ENCODE results near the gene NUP210L. TPM values are rescaled to one million over a fixed set of nuclear protein-coding genes. Genes with fewer than 3 reads are reported as not detected.
"Not testable (repeated sequence)": the region's sequence is repeated elsewhere in the genome, so short reads cannot be mapped to it uniquely, and the experiment has no call there.

NUP210L gene
- total RNA-seq, 4 donors from 2014 or later = 0.07 to 0.24 (median 0.10) TPM; not detected in 1

DNA sequence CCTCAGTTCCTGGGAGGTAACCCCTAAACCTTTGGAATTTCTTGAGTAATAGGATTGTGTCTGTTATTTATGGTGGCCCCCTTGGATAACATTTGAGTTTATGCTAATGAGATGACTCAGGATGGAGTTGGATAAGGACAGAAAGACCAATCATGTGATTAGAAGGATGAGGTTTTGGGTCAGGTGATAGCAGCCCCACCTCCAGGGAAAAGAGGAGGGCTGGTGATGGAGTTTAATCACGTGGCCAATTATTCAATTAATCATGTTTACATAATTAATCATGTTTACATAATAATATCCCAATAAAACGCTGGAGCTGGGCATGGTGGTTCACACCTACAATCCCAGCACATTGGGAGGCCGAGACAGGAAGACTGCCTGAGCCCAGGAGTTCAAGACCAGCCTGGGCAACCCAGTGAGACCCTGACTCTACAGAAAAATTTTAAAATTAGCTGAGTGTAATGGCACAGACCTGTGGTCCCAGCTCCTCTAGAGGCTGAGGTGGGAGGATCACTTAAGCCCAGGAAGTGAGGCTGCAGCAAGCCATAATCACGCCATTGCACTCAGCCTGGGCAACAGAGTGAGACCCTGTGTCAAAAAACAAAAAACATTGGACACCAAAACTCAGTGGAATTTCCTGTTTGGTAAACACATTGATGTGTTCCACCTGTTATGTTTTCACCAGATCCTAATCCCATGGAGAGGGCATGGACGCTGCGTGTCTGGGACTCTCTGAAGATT, 73.3 kb downstream of the NUP210L start:
- Histone ChIP-seq H3K4me1 (no peaks in the 10 kb centered on the region), H3K27ac (no peak overlapping the region), H3K4me3 (no peak overlapping the region), H3K27me3 (no peaks in the 10 kb centered on the region), H3K36me3 (no peaks in the 10 kb centered on the region), H3K9me3 (no peaks in the 10 kb centered on the region)
- intact Hi-C loops (cut with DNase I; ENCODE audit: low total_unique reads) = no loop called here
- no peak for DNase-seq
- ATAC-seq = no peak
- in situ Hi-C loops (cut with MboI; ENCODE audit: low sequenced_read_pairs in 4 of 4) = no loop called here
- no peak for TF ChIP-seq POLR2A (IDR thresholded peaks at IDR 0.05)
- TF ChIP-seq, protein P1, sequence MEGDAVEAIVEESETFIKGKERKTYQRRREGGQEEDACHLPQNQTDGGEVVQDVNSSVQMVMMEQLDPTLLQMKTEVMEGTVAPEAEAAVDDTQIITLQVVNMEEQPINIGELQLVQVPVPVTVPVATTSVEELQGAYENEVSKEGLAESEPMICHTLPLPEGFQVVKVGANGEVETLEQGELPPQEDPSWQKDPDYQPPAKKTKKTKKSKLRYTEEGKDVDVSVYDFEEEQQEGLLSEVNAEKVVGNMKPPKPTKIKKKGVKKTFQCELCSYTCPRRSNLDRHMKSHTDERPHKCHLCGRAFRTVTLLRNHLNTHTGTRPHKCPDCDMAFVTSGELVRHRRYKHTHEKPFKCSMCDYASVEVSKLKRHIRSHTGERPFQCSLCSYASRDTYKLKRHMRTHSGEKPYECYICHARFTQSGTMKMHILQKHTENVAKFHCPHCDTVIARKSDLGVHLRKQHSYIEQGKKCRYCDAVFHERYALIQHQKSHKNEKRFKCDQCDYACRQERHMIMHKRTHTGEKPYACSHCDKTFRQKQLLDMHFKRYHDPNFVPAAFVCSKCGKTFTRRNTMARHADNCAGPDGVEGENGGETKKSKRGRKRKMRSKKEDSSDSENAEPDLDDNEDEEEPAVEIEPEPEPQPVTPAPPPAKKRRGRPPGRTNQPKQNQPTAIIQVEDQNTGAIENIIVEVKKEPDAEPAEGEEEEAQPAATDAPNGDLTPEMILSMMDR (IDR thresholded peaks at IDR 0.05 in 4 of 5, conservative IDR thresholded peaks at IDR 0.05 in 1 of 5) = no peak

DNA sequence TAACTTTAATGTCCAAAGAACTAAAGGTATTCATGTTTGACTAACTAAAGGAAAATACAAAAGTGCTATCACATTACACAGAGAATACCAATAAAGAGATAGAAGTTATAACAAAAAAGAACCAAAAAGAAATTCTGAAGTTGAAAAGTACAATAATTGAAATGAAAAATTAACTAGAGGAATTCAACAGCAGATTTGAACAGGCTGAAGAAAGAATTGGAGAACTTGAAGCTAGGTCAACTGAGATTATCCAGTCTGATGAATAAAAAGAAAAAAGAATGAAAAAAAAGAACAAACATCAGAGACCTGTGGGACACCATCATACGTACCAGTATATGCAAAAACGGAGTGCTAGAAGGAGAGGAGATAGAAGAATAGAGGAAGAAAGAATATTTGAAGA, 78.5 kb downstream of the NUP210L start:
- H3K27me3 ChIP-seq = no peaks in the 10 kb centered on the region
- no peaks in the 10 kb centered on the region for H3K36me3 ChIP-seq
- no peak for ATAC-seq
- in situ Hi-C loops (cut with MboI; ENCODE audit: low sequenced_read_pairs in 4 of 4) (no loop called here), intact Hi-C loops (cut with DNase I; ENCODE audit: low total_unique reads) (no loop called here)
- DNase-seq = no peak
- no peak for TF ChIP-seq POLR2A (IDR thresholded peaks at IDR 0.05)
- TF ChIP-seq, protein P1 (IDR thresholded peaks at IDR 0.05 in 4 of 5, conservative IDR thresholded peaks at IDR 0.05 in 1 of 5) = no peak
- no peak overlapping the region for H3K4me3 ChIP-seq
- H3K4me1 ChIP-seq = no peaks in the 10 kb centered on the region
- H3K27ac ChIP-seq = no peak overlapping the region
- H3K9me3 ChIP-seq = no peaks in the 10 kb centered on the region

DNA sequence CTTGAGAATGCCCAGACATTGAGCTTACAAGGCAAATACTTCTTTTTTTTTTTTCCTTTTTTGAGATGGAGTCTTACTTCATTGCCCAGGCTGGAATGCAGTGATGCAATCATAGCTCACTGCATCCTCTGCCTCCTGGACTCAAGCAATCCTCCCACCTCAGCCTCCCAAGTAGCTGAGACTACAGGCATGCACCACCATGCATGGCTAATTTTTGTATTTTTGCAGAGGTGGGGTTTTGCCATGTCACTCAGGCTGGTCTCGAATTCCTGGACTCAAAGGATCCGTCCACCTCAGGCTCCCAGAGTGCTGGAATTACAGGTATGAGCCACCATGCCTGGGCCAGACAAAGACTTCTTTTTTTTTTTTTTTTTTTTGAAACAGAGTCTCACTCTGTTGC, 79.1 kb downstream of the NUP210L start:
- DNase-seq (no peak), ATAC-seq (no peak)
- H3K4me1 ChIP-seq = no peaks in the 10 kb centered on the region
- in situ Hi-C loops (cut with MboI; ENCODE audit: low sequenced_read_pairs in 4 of 4) (no loop called here), intact Hi-C loops (cut with DNase I; ENCODE audit: low total_unique reads) (no loop called here)
- no peaks in the 10 kb centered on the region for H3K36me3 ChIP-seq
- H3K4me3 ChIP-seq = no peak overlapping the region
- H3K9me3 ChIP-seq = no peaks in the 10 kb centered on the region
- H3K27ac ChIP-seq = no peak overlapping the region
- no peaks in the 10 kb centered on the region for H3K27me3 ChIP-seq
- TF ChIP-seq POLR2A (IDR thresholded peaks at IDR 0.05) = no peak
- TF ChIP-seq, protein P1 (IDR thresholded peaks at IDR 0.05 in 4 of 5, conservative IDR thresholded peaks at IDR 0.05 in 1 of 5) = no peak

- H3K27ac ChIP-seq = no peak overlapping the region
- intact Hi-C loops (cut with DNase I; ENCODE audit: low total_unique reads) = no loop called here
- DNase-seq (no peak), ATAC-seq (no peak)
- H3K4me3 ChIP-seq = no peak overlapping the region
- in situ Hi-C loops (cut with MboI; ENCODE audit: low sequenced_read_pairs in 4 of 4) = no loop called here
- no peaks in the 10 kb centered on the region for H3K27me3 ChIP-seq
- no peaks in the 10 kb centered on the region for H3K9me3 ChIP-seq
- H3K36me3 ChIP-seq = no peaks in the 10 kb centered on the region
- TF ChIP-seq, protein P1 (IDR thresholded peaks at IDR 0.05 in 4 of 5, conservative IDR thresholded peaks at IDR 0.05 in 1 of 5) = no peak
- TF ChIP-seq POLR2A (IDR thresholded peaks at IDR 0.05) = no peak
- no peaks in the 10 kb centered on the region for H3K4me1 ChIP-seq
Observed at GRCh38 chr1:154062309-154062708, 92.6 kb downstream of the NUP210L start.

- in situ Hi-C loops (cut with MboI; ENCODE audit: low sequenced_read_pairs in 4 of 4); H3K27me3 ChIP-seq; ATAC-seq; H3K4me3 ChIP-seq; H3K27ac ChIP-seq; intact Hi-C loops (cut with DNase I; ENCODE audit: low total_unique reads); H3K4me1 ChIP-seq; H3K36me3 ChIP-seq; DNase-seq; H3K9me3 ChIP-seq: not testable (repeated sequence)
Observed at GRCh38 chr1:154047436-154047835, 107.4 kb downstream of the NUP210L start.

DNA sequence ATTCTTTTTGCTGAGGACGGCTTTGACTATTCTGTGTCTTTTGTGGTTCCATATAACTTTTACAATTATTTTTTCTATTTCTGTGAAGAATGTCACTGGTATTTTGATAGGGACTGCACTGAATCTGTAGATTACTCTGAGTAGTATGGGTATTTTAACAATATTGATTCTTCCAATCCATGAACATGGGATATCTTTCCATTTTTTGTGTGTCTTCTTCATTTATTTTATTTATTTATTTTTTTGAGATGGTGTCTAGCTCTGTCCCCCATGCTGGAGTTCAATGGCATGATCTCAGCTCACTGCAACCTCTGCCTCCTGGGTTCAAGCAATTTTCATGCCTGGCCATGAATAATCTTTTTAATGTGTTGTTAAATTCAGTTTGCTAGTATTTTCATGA, 121.2 kb downstream of the NUP210L start:
- in situ Hi-C loops (cut with MboI; ENCODE audit: low sequenced_read_pairs in 4 of 4); H3K4me1 ChIP-seq; ATAC-seq; intact Hi-C loops (cut with DNase I; ENCODE audit: low total_unique reads); H3K9me3 ChIP-seq; DNase-seq; H3K36me3 ChIP-seq; H3K27me3 ChIP-seq; H3K27ac ChIP-seq; H3K4me3 ChIP-seq: not testable (repeated sequence)
